HG03045 (cell line): ENCODE results near the gene FXYD3.

Experiments
- ATAC-seq: cut with Tn5 transposase; IDR thresholded peaks from one replicate; pipeline ENCODE4 v1.9.1; 2021; ENCODE audit warnings: mild to moderate bottlenecking, moderate library complexity; ENCODE audit not compliant: unreplicated experiment

The FXYD3 gene, protein sequence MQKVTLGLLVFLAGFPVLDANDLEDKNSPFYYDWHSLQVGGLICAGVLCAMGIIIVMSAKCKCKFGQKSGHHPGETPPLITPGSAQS

DNA sequence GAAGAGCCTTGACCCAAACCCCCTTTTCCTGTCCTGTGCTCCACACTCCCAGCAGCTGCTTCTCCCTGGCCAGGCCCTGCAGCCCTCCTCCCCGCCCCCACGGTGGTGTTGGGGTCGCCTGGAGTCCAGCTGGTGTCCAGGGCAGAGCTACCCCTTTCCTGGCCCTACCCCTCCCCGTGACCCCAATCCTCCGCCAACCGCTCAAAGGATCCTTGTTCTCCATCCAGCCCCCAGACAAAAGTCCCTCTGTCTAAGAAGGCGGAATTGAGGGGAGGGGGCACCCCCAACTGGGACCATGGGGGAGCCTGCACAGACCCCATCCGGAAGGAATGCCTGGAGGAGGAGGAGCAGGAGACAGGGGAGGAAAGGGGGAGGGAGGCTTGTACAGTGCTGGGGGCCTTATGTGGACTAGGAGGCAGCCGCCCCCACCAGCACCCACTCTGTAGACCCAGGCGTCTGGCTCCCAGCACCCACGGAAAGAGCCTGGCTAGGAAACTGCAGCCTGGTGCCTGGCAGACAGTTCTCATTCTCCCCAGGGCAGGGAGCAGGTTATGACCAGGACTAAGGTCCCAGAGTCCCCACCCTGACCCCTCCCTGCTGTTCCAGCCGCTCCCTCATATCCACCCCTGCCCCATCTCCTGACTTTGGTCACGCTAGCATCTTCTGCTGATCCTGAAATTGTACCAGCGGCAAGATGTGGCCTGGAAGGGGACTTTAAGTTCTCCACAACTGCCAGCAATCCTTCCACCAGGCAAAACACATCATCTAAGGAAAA lies at the start of gene FXYD3:
Gene FXYD3 (plus strand): TSS at position 647 of the 775 bp plus-strand sequence. CDS start 3,554 bp downstream, outside the sequence.
- no peak for ATAC-seq

DNA sequence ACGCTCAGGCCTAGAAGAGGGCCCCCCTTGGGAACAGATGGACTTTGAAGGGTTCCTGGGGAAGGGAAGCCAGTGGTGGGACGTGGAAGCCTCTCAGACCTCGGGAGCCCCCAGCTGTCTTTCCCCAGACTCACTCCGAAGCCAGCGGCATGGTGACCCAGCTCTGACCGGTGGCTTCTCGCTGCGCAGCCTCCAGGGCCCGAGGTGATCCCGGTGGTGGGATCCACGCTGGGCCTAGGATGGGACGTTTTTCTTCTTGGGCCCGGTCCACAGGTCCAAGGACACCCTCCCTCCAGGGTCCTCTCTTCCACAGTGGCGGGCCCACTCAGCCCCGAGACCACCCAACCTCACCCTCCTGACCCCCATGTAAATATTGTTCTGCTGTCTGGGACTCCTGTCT lies 49.5 kb upstream of the FXYD3 start:
- ATAC-seq: no peak

GRCh38 chr19:35066691-35067563 lies 48.7 kb upstream of the FXYD3 start:
- ATAC-seq: no peak

GRCh38 chr19:35068941-35069634 lies 46.5 kb upstream of the FXYD3 start:
- no peak for ATAC-seq

DNA sequence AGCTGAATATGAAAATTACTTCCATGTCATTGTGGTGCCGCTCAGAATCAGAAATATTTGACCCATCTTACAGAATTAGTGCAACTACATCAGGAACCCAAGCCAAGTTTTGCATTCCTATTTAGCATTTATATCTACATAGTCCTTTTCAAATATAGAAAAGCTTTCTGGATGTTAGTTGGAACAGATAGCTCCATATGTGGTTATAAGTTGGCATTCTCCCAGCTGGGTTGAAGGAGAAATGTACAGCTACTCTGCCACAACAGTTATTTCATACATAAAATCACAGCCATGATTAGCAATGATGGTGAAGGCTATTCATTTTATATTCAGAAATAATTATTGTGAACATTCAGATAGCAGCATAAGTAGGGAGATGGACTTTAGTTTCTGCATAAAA lies 45.9 kb upstream of the FXYD3 start:
- ATAC-seq: no peak

DNA sequence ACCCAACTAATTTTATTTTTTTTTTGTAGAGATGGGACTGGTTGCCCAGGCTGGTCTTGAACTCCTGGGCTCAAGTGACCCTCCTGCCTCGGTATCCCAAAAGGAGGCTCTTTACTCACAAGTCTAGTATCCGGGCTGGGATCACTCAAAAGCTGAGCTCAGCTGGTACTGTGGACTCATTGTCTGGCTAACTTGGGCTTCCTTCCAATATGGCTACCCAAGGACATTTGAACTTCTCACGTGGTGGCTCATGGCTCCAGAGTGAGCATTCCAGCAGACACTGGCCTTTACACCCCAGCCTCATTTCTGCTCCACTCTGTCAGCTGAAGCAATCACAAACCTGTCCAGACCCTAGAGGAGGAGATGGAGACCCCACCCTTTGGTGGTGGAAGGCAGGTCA lies 45.2 kb upstream of the FXYD3 start:
- no peak for ATAC-seq

- no peak for ATAC-seq
These were observed 42.1 kb upstream of the FXYD3 start for GRCh38 chr19:35073516-35073915.

DNA sequence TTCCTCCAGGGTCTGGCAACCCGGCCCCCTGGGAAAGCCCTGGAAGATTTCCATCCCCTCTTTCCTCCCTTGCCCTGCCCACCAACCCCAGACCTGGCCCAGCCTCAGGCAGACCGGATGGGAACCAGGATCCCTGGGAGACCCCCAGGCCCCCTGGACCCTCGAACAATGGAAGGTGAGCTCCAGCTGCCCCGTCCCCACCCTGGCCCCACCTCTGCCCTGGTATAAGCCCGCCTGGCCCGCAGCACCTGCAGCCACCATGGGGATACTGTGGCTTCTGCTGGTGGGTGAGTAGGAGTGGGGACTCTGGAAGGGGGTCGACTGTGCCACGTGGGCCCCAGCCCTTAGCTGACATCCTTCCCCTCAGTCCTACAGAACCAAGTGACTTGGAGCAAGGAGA lies 41.7 kb upstream of the FXYD3 start:
- ATAC-seq: no peak

DNA sequence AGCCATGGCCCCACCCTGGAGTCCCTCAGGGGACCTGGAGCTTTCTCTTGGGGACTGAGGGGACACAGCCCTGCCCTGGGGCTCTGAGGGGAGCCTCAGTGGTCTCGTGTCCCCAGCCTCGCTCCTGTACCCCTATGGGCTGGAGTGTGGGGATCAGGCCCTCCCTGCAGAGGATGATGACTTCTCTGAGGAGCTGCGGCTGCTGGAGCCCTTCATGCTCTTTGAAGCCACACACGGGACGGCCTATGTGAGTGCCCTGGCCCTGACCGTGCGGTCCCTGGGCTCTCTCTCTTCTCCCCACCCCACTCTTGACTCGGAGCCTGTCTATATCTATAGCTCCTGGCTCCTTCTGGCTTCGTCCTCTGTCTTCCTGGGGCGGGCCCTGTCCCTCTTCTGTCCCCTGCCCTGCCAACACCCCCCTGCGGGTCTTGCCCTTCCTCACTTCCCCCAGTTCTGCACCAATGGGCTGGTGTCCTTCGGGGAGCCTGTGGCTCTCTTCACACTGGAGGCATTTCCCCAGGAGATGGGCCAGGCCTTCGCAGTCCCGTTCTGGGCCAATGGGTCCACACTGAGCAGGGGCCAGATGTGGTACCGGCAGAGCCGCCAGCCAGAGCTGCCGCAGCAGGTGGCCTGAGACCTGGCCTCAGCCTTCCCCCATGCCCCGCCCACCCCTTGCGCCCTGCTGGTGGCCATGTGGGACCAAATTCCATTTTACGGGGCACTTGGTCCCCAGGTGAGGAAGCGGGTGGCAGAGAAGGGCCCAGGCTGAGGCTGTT lies 41.0 kb upstream of the FXYD3 start:
- no peak for ATAC-seq

DNA sequence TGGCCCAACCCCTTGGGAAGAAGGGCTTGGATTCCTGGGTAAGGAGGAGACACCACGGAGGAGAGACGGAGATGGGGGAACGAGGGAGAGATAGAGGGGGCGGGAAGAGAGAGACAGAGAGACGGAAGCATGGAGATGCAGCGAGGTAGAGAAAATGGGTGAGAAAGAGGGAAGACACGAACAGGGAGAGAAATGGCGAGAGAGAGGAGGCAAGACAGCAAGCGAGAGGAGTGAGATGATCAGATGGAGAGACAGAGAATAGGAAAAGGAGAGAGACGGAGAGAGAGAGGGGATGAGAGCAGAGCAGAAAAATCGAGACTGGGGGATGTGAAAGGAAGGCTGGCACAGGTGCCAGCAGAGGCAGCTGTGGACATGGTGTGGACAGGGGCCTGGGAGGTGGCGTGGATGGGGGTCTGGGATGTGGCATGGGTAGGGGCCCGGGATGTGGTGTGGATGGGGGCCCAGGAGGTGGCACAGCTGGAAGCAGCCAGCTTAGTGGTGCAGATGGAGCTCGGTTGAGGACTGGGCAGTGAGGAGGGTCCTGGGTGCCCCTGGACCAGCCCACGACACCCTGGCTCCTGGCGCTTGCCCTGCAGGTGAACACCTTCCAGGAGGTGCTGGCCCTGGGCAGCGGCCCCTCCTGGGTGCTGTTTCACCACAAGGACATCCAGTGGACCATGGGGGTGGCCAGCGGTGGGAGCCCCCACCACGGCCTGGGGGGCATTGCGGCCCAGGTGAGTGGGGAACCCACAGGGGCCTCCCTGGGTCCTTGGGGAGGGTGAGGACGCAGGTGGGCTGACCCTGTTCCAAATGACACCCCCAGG lies 40.2 kb upstream of the FXYD3 start:
- no peak for ATAC-seq

DNA sequence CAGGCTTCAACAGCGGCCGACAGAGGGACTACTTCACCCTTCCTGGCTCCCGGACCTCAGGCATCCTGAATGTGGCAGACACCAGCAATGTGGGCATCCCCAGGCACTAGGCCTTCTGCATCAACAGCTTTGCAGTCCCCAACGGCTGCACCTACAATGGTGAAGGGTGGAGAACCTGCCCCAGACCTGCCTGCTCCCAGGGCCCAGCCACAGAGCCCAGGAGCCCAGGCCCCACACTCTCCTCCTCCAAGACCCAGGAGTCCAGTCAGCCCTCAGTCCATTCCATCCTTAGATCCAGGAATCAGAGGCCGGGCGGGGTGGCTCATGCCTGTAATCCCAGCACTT lies 39.6 kb upstream of the FXYD3 start:
- no peak for ATAC-seq

DNA sequence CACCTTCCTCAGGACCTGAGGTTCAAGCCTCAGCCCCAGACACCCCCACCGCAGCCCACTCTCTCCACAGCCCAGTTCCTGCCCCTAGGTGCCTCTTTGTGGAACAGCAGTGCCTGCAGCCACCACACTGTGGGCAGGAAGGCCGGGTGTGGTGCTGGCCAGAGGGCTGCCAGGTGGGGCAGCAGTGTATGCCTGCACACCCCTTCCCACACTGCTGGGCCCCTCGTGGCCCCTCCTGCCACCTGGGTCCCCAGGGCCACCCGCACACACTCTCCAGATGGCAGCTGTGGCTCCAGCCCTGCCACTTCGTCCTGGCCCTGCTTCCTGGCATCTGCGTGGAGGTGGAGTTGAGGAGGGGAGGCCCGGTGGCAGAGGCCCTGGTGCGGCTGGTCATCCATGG lies 39.0 kb upstream of the FXYD3 start:
- ATAC-seq: no peak

DNA sequence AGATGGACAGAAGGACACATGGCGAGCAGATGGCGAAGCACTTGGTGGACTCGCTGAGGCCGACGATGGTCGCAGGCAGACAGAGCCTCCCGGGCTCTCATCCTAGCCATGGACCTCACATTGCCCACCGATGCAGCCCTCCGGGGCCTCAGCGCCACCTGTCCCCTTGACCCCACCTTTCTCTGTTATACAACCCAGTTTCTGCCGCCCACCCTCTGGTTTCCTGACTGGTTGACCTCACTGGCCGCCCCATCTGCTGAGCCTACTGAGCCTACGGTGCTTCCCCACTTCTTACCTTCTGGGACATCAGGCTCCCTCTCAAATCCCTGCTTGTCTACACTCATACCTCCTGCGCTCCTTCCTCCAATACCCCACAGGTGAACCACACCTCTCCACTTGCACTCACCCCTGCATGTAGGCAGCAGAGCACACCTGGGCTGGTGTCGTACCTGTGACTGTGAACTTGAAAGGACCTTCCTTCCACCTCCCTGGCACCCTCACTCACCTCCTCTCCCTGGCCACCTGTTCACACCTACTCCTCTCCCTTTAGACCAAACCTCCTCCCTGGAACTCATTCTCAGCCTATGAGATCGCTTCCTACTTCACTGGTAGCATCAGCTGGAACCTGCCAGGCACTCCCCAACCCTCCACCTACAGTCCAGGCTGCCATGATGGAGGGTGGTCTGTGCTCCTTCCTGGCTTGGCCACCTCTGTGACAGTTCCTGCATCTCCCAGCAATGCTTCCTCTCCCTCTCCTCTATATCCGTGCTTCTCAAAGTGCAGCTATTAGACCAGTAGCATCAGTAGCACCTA lies 38.0 kb upstream of the FXYD3 start:
- ATAC-seq: no peak

GRCh38 chr19:35079826-35080225 lies 35.8 kb upstream of the FXYD3 start:
- ATAC-seq: no peak

- no peak for ATAC-seq
These were observed 34.9 kb upstream of the FXYD3 start for GRCh38 chr19:35080613-35081170.

- ATAC-seq: no peak
These were observed 34.4 kb upstream of the FXYD3 start for GRCh38 chr19:35081201-35081600.

- no peak for ATAC-seq
These were observed 31.7 kb upstream of the FXYD3 start for GRCh38 chr19:35083691-35084508.

GRCh38 chr19:35084509-35084762 lies 31.2 kb upstream of the FXYD3 start:
- no peak for ATAC-seq
